Parathyroid adenoma (tissue), 2 donors: ENCODE measurements around the gene OBSCN.

Experiments
- H2AFZ ChIP-seq: fragments of 300-600 bp; sonication (generic); one replicate; pipeline ENCODE4 v1.7.0; 2017; ENCODE audit warnings: antibody characterized with exemption, mild to moderate bottlenecking
- H3K27ac ChIP-seq: fragments of 300-600 bp; sonication (generic); one replicate; pipeline ENCODE4 v1.7.0; 2017
- H3K27me3 ChIP-seq: fragments of 300-600 bp; sonication (generic); one replicate; pipeline ENCODE4 v1.7.0; 2017; ENCODE audit warnings: low read length; ENCODE audit not compliant: control insufficient read depth, insufficient read depth
- H3K36me3 ChIP-seq: fragments of 300-600 bp; sonication (generic); one replicate; pipeline ENCODE4 v1.7.0; 2017; ENCODE audit warnings: low read length; ENCODE audit not compliant: control insufficient read depth, insufficient read depth
- H3K4me1 ChIP-seq: fragments of 300-600 bp; sonication (generic); one replicate; pipeline ENCODE4 v1.7.0; 2017; ENCODE audit warnings: control low read depth
- H3K4me2 ChIP-seq: fragments of 300-600 bp; sonication (generic); one replicate; pipeline ENCODE4 v1.7.0; 2017; ENCODE audit warnings: low read length
- H3K4me3 ChIP-seq: fragments of 300-600 bp; sonication (generic); one replicate; pipeline ENCODE4 v1.7.0; 2017; ENCODE audit warnings: low read depth, low read length
- H3K79me2 ChIP-seq: fragments of 300-600 bp; sonication (generic); one replicate; pipeline ENCODE4 v1.7.0; 2017; ENCODE audit warnings: control low read depth
- H3K9ac ChIP-seq: fragments of 300-600 bp; sonication (generic); one replicate; pipeline ENCODE4 v1.7.0; 2017; ENCODE audit warnings: mild to moderate bottlenecking
- H3K9me3 ChIP-seq: fragments of 300-600 bp; sonication (generic); one replicate; pipeline ENCODE4 v1.7.0; 2017; ENCODE audit warnings: low read length; ENCODE audit not compliant: control insufficient read depth
- CTCF ChIP-seq: fragments of 300-600 bp; sonication (generic); IDR thresholded peaks from one replicate; pipeline ENCODE4 v1.7.0; 2017; ENCODE audit warnings: antibody characterized with exemption, mild to moderate bottlenecking
- donor health status: primary hyperparathyroidism.

Gene OBSCN

GRCh38 chr1:228323401-228323800, 115.6 kb downstream of the OBSCN start:
- no peaks in the 10 kb centered on the region for H3K36me3 ChIP-seq
- no peak for TF ChIP-seq CTCF
- no peaks in the 10 kb centered on the region for H3K4me1 ChIP-seq

GRCh38 chr1:228325267-228325666, 117.4 kb downstream of the OBSCN start:
- Histone ChIP-seq H2AFZ (no peak overlapping the region), H3K79me2 (no peaks in the 10 kb centered on the region), H3K36me3 (no peaks in the 10 kb centered on the region)

More at GRCh38 chr1:228323401-228323800, 115.6 kb downstream of the OBSCN start:
- no peak overlapping the region for H3K27ac ChIP-seq
- H2AFZ ChIP-seq, result no peak overlapping the region
- no peaks in the 10 kb centered on the region for H3K9me3 ChIP-seq
- H3K9ac ChIP-seq, result no peak overlapping the region
- no peaks in the 10 kb centered on the region for H3K79me2 ChIP-seq
- H3K4me2 ChIP-seq, result no peak overlapping the region
- no peak overlapping the region for H3K4me3 ChIP-seq
- no peaks in the 10 kb centered on the region for H3K27me3 ChIP-seq

GRCh38 chr1:228329887-228330286, 122.0 kb downstream of the OBSCN start:
- H3K79me2 ChIP-seq, result no peaks in the 10 kb centered on the region
- no peak overlapping the region for H3K4me2 ChIP-seq
- H3K27ac ChIP-seq, result no peak overlapping the region
- H3K9ac ChIP-seq, result no peak overlapping the region
- no peaks in the 10 kb centered on the region for H3K36me3 ChIP-seq
- TF ChIP-seq CTCF, result no peak
- no peak overlapping the region for H2AFZ ChIP-seq
- no peaks in the 10 kb centered on the region for H3K9me3 ChIP-seq
- H3K4me3 ChIP-seq, result no peak overlapping the region
- H3K4me1 ChIP-seq, result no peaks in the 10 kb centered on the region
- H3K27me3 ChIP-seq, result no peaks in the 10 kb centered on the region

More at GRCh38 chr1:228325267-228325666, 117.4 kb downstream of the OBSCN start:
- Histone ChIP-seq H3K27me3 (no peaks in the 10 kb centered on the region), H3K4me1 (no peaks in the 10 kb centered on the region), H3K4me2 (no peak overlapping the region), H3K27ac (no peak overlapping the region), H3K9me3 (no peaks in the 10 kb centered on the region), H3K4me3 (no peak overlapping the region), H3K9ac (no peak overlapping the region)
- no peak for TF ChIP-seq CTCF

- H3K79me2 ChIP-seq, result no peaks in the 10 kb centered on the region
- TF ChIP-seq CTCF, result no peak
- H3K27me3 ChIP-seq, result no peaks in the 10 kb centered on the region
- H3K9me3 ChIP-seq, result no peaks in the 10 kb centered on the region
- no peaks in the 10 kb centered on the region for H3K36me3 ChIP-seq
- no peak overlapping the region for H3K4me3 ChIP-seq
- H3K4me1 ChIP-seq, result no peaks in the 10 kb centered on the region
- H2AFZ ChIP-seq, result no peak overlapping the region
- H3K9ac ChIP-seq, result no peak overlapping the region
- H3K4me2 ChIP-seq, result no peak overlapping the region
- H3K27ac ChIP-seq, result no peak overlapping the region
Observed at GRCh38 chr1:228332797-228333738, 125.2 kb downstream of the OBSCN start.
